HCT116 (cell line): Measurements from ENCODE around the gene MINK1. TPM values are rescaled to one million over a fixed set of nuclear protein-coding genes. Genes with fewer than 3 reads are reported as not detected.

ENCODE experiments used
- ATAC-seq: fragments of 200-7000 bp; cut with Tn5 transposase; 2 replicates; pipeline ENCODE4 v1.9.1; 2020; ENCODE audit warnings: mild to moderate bottlenecking, moderate library complexity
- BruUV-seq: library from RNA; stranded (reverse); fragments of 400-500 nt; replicated peaks from 2 replicates; lab custom pipeline; 2021; lab: Mats Ljungman, UMichigan
- CTCF ChIA-PET: fragments of 300-600 bp; sonication (Branson Sonifier 250); formaldehyde crosslinking; loops from one replicate; lab custom pipeline; 2021; ENCODE audit warnings: antibody characterized with exemption; lab: Charles Lee
- POLR2A ChIA-PET: fragments of 300-600, 350-600 bp; sonication (Branson Sonifier 250); formaldehyde crosslinking; loops from one replicate; lab custom pipeline; 2021; ENCODE audit warnings: antibody characterized with exemption; lab: Charles Lee
- RAD21 ChIA-PET, 2 experiments: fragments of 300-600 bp; sonication (Branson Sonifier 250); formaldehyde crosslinking; loops; one replicate each; lab custom pipeline; 2023; ENCODE audit warnings: low total read pairs in 2 of 2; ENCODE audit not compliant: uncharacterized antibody in 2 of 2, unreplicated experiment in 2 of 2, low non-redundant PET in 1 of 2; lab: Charles Lee
- DNase-seq: peaks from one replicate; pipeline ENCODE4 v3.0.0-alpha.2; 2010; ENCODE audit warnings: low read depth, low spot score
- H2AFZ ChIP-seq: fragments of 200-600 bp; shearing (Covaris generic), sonication (generic); 2 replicates; pipeline ENCODE4 v1.6.1; 2017; ENCODE audit warnings: low read depth, mixed run types, mixed read lengths, antibody characterized with exemption, low read length; ENCODE audit not compliant: poor library complexity, severe bottlenecking
- H3K27ac ChIP-seq: 2 replicates; pipeline ENCODE4 v1.5.1; 2012; ENCODE audit warnings: low read depth, low read length
- H3K27me3 ChIP-seq: fragments of 200-600 bp; sonication (generic); 2 replicates; pipeline ENCODE4 v1.6.1; 2016; ENCODE audit warnings: mixed run types, low read length, mixed read lengths; ENCODE audit not compliant: insufficient read depth
- H3K36me3 ChIP-seq, 2 experiments: fragments of 200-500 bp in 1 of 2; fragments of 200-600 bp in 1 of 2; sonication (Bioruptor generic) in 1 of 2; sonication (generic) in 1 of 2; 2 replicates each; pipeline versions ENCODE4 v1.5.1 to v1.6.1; 2014 to 2016; ENCODE audit warnings: low read length in 2 of 2, inconsistent platforms in 1 of 2, mixed read lengths in 1 of 2, mixed run types in 1 of 2; ENCODE audit not compliant: insufficient read depth in 2 of 2, control insufficient read depth in 1 of 2
- H3K4me1 ChIP-seq, 2 experiments: fragments of 200-600 bp in 1 of 2; sonication (generic) in 1 of 2; 2 replicates each; pipeline versions ENCODE4 v1.5.1 to v1.6.1; 2012 to 2017; ENCODE audit warnings: low read length in 2 of 2, inconsistent platforms in 1 of 2, mild to moderate bottlenecking in 1 of 2, mixed read lengths in 1 of 2, mixed run types in 1 of 2, moderate library complexity in 1 of 2; ENCODE audit not compliant: insufficient read depth in 2 of 2, control insufficient read depth in 1 of 2
- H3K4me2 ChIP-seq: fragments of 200-600 bp; sonication (generic); 2 replicates; pipeline ENCODE4 v1.6.1; 2017; ENCODE audit warnings: mixed run types, low read length, mixed read lengths
- H3K4me3 ChIP-seq, 2 experiments: fragments of 200-600 bp in 1 of 2; sonication (generic) in 1 of 2; replicated peaks in 1 of 2; 2 replicates each; pipeline ENCODE4 v1.5.1; 2011 to 2016; ENCODE audit warnings: low read length in 2 of 2, control low read depth in 1 of 2, low read depth in 1 of 2, mild to moderate bottlenecking in 1 of 2, mixed read lengths in 1 of 2, mixed run types in 1 of 2
- H3K79me2 ChIP-seq: fragments of 200-600 bp; sonication (generic); 2 replicates; pipeline ENCODE4 v1.6.1; 2017; ENCODE audit warnings: mild to moderate bottlenecking, mixed run types, low read length, moderate library complexity, mixed read lengths; ENCODE audit not compliant: insufficient read depth
- H3K9ac ChIP-seq: fragments of 200-600 bp; sonication (generic); 2 replicates; pipeline ENCODE4 v1.6.1; 2016; ENCODE audit warnings: low read length, mixed read lengths
- H3K9me2 ChIP-seq: fragments of 200-600 bp; sonication (generic), shearing (Covaris generic); 2 replicates; pipeline ENCODE4 v1.6.1; 2017; ENCODE audit warnings: mixed run types, mild to moderate bottlenecking, moderate library complexity; ENCODE audit not compliant: insufficient read depth
- H3K9me3 ChIP-seq, 2 experiments: fragments of 200-500 bp in 1 of 2; fragments of 200-600 bp in 1 of 2; sonication (Bioruptor generic) in 1 of 2; sonication (generic) in 1 of 2; 2 replicates each; pipeline ENCODE4 v1.6.1; 2014 to 2017; ENCODE audit warnings: low read length in 2 of 2, mixed read lengths in 2 of 2, inconsistent platforms in 1 of 2, low read depth in 1 of 2, mild to moderate bottlenecking in 1 of 2, mixed run types in 1 of 2, moderate library complexity in 1 of 2; ENCODE audit not compliant: control insufficient read depth in 1 of 2, insufficient read depth in 1 of 2
- H4K20me1 ChIP-seq: fragments of 200-600 bp; sonication (generic), shearing (Covaris generic); 2 replicates; pipeline ENCODE4 v1.6.1; 2017; ENCODE audit warnings: mixed run types, mild to moderate bottlenecking, moderate library complexity; ENCODE audit not compliant: insufficient read depth
- CEBPB ChIP-seq: IDR thresholded peaks from 2 replicates; pipeline ENCODE4 v1.6.1; 2012; ENCODE audit warnings: low read depth
- EGR1 ChIP-seq: IDR thresholded peaks from 2 replicates; pipeline ENCODE4 v1.6.1; 2012; ENCODE audit warnings: low read depth
- EZH2 ChIP-seq: fragments of 200-600 bp; sonication (generic); IDR thresholded peaks from 2 replicates; pipeline ENCODE4 v1.6.1; 2017; ENCODE audit warnings: antibody characterized with exemption, mixed run types
- EZH2phosphoT487 ChIP-seq: fragments of 200-600 bp; IDR thresholded peaks from 2 replicates; pipeline ENCODE4 v1.6.1; 2018; ENCODE audit warnings: antibody characterized with exemption, borderline replicate concordance
- JUND ChIP-seq: IDR thresholded peaks from 2 replicates; pipeline ENCODE4 v1.6.1; 2012
- POLR2AphosphoS5 ChIP-seq: IDR thresholded peaks from 2 replicates; pipeline ENCODE4 v1.6.1; 2011; ENCODE audit warnings: mild to moderate bottlenecking, low read depth, low read length, moderate library complexity
- RAD21 ChIP-seq: IDR thresholded peaks from 2 replicates; pipeline ENCODE4 v1.6.1; 2012; ENCODE audit warnings: low read depth, mild to moderate bottlenecking
- SP1 ChIP-seq: IDR thresholded peaks from 2 replicates; pipeline ENCODE4 v1.6.1; 2012; ENCODE audit warnings: low read depth
- SRF ChIP-seq: IDR thresholded peaks from 2 replicates; pipeline ENCODE4 v1.6.1; 2012; ENCODE audit warnings: low read depth
- TCF7L2 ChIP-seq: IDR thresholded peaks from 2 replicates; pipeline ENCODE4 v1.7.0; 2011; ENCODE audit warnings: borderline replicate concordance, inconsistent platforms; ENCODE audit not compliant: insufficient read depth, insufficient read length; ENCODE audit errors: extremely low read depth
- YY1 ChIP-seq: IDR thresholded peaks from 2 replicates; pipeline ENCODE4 v1.6.1; 2011; ENCODE audit warnings: low read length, low read depth, moderate library complexity, mild to moderate bottlenecking; ENCODE audit not compliant: insufficient replicate concordance; ENCODE audit errors: extremely low read depth
- ZFX ChIP-seq: fragments of 450-650 bp; IDR thresholded peaks from 2 replicates; pipeline ENCODE4 v1.6.1; 2017
- ZNF274 ChIP-seq: fragments of 200-500 bp; sonication (Bioruptor generic); IDR thresholded peaks from 2 replicates; pipeline ENCODE4 v1.6.1; 2014; ENCODE audit warnings: mild to moderate bottlenecking, low read depth, low read length, inconsistent platforms
- intact Hi-C: fragments of 100-400 bp; cut with micrococcal nuclease; formaldehyde crosslinking; loops from 2 replicates; pipeline ENCODE4 v1.10.0; 2022
- total RNA-seq: library from RNA; stranded (reverse); gene quantifications from one replicate; pipeline ENCODE4 v1.2.1, GENCODE V29; 2021; ENCODE audit not compliant: unreplicated experiment
- TF ChIP-seq, protein P1 (sequence below): IDR thresholded peaks from 2 replicates; pipeline ENCODE4 v1.6.1; 2012
- TF ChIP-seq, protein P2 (sequence below): IDR thresholded peaks from 2 replicates; pipeline ENCODE4 v1.6.1; 2011; ENCODE audit warnings: mild to moderate bottlenecking, low read length, moderate library complexity; ENCODE audit not compliant: insufficient replicate concordance; ENCODE audit errors: extremely low read depth

Gene MINK1
- total RNA-seq, 1 experiment from 2014 or later, result 85.2 TPM

DNA sequence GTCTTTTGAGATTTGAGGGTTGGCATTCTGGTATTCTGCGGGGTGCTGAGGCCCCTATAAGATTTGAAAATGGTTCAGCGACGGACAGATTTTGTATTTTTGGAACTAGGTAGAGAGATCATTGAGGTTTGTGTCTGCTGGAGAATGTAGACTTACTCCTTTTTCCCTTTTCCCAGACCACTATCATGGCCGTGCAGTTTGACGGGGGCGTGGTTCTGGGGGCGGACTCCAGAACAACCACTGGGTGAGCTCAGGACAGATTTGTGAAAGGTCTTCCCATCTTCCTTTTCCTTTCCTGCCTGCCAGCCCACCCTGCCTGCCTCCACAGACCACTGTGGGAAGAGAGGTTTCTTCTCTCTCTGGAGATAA is 36.6 kb upstream of the MINK1 start:
- POLR2A ChIA-PET, result interaction anchor here (1.0 kb wide), 1 partner anchor 10 kb away, joined by 5 read pairs; the partner anchor contains the start of gene PLD2
- intact Hi-C loops, result no loop called here
- Histone ChIP-seq H3K9ac (peak overlapping the region; percentile 95), H3K4me3 (peak overlapping the region; percentile 94 to 98), H4K20me1 (no peaks in the 10 kb centered on the region), H3K27me3 (no peaks in the 10 kb centered on the region), H2AFZ (no peak overlapping the region), H3K9me3 (no peaks in the 10 kb centered on the region), H3K4me2 (peak overlapping the region; percentile 76), H3K36me3 (peaks cover 8 to 18% of the 10 kb centered on the region in 2 experiments), H3K4me1 (peaks cover 6 to 14% of the 10 kb centered on the region in 2 experiments; a peak in 3 of 4 replicates), H3K79me2 (peaks cover 19% of the 10 kb centered on the region), H3K27ac (peak overlapping the region; percentile 84), H3K9me2 (no peaks in the 10 kb centered on the region)
- ATAC-seq, result peak; percentile 85
- no peak for TF ChIP-seq EZH2phosphoT487
- TF ChIP-seq YY1, result peak; percentile 7
- BruUV-seq, result TSS peak; percentile 83
- CTCF ChIA-PET, result no interaction called here
- no peak for DNase-seq
- RAD21 ChIA-PET, result no interaction called here

- ChIA-PET CTCF (no interaction called here), RAD21 (no interaction called here), POLR2A (no interaction called here)
- H4K20me1 ChIP-seq, result no peaks in the 10 kb centered on the region
- H3K9me2 ChIP-seq, result no peaks in the 10 kb centered on the region
- no peaks in the 10 kb centered on the region for H3K9me3 ChIP-seq
- H3K79me2 ChIP-seq, result peaks cover 19% of the 10 kb centered on the region
- no peak overlapping the region for H3K4me2 ChIP-seq
- intact Hi-C loops, result no loop called here
- ATAC-seq (no peak), DNase-seq (no peak)
- no peak overlapping the region for H3K27ac ChIP-seq
- H3K4me1 ChIP-seq, result peaks cover 6 to 8% of the 10 kb centered on the region in 2 experiments; a peak in 3 of 4 replicates
- no peak overlapping the region for H2AFZ ChIP-seq
- no TSS peak for BruUV-seq
- peaks cover 8 to 18% of the 10 kb centered on the region in 2 experiments for H3K36me3 ChIP-seq
- H3K27me3 ChIP-seq, result no peaks in the 10 kb centered on the region
- H3K4me3 ChIP-seq, result no peak overlapping the region
- H3K9ac ChIP-seq, result no peak overlapping the region
- TF ChIP-seq EGR1 (no peak), JUND (no peak), YY1 (no peak), EZH2phosphoT487 (no peak), POLR2AphosphoS5 (no peak), ZFX (no peak), SRF (no peak), RAD21 (no peak), SP1 (no peak), CEBPB (no peak), ZNF274 (no peak), EZH2 (no peak), TCF7L2 (no peak)
- TF ChIP-seq, protein P1, sequence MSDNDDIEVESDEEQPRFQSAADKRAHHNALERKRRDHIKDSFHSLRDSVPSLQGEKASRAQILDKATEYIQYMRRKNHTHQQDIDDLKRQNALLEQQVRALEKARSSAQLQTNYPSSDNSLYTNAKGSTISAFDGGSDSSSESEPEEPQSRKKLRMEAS, result no peak
- TF ChIP-seq, protein P2, sequence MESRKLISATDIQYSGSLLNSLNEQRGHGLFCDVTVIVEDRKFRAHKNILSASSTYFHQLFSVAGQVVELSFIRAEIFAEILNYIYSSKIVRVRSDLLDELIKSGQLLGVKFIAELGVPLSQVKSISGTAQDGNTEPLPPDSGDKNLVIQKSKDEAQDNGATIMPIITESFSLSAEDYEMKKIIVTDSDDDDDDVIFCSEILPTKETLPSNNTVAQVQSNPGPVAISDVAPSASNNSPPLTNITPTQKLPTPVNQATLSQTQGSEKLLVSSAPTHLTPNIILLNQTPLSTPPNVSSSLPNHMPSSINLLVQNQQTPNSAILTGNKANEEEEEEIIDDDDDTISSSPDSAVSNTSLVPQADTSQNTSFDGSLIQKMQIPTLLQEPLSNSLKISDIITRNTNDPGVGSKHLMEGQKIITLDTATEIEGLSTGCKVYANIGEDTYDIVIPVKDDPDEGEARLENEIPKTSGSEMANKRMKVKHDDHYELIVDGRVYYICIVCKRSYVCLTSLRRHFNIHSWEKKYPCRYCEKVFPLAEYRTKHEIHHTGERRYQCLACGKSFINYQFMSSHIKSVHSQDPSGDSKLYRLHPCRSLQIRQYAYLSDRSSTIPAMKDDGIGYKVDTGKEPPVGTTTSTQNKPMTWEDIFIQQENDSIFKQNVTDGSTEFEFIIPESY, result no peak
Measured at GRCh38 chr17:4800462-4801196, 32.5 kb upstream of the MINK1 start.
